SK-N-SH treated with all-trans-retinoic acid at 6 μM for 48 hours (cell line): Measurements from ENCODE around the gene GCG.

Experiments used
- ATAC-seq: fragments of 200-7000 bp; cut with Tn5 transposase; 3 replicates; pipeline ENCODE4 v1.9.1; 2020; ENCODE audit warnings: mild to moderate bottlenecking, moderate library complexity
- BACH2 ChIP-seq: fragments of 250-450 bp; sonication (Bioruptor Pico); IDR thresholded peaks from 2 replicates; pipeline ENCODE4 v1.9.0; 2021; ENCODE audit warnings: mild to moderate bottlenecking, borderline replicate concordance
- CSDC2 ChIP-seq: fragments of 250-450 bp; sonication (Bioruptor Pico); IDR thresholded peaks from 2 replicates; pipeline ENCODE4 v1.5.0; 2020; ENCODE audit warnings: mild to moderate bottlenecking, moderate library complexity
- CSRNP3 ChIP-seq: fragments of 250-450 bp; sonication (Bioruptor Pico); IDR thresholded peaks from 2 replicates; pipeline ENCODE4 v1.5.1; 2021; ENCODE audit warnings: mild to moderate bottlenecking, moderate library complexity
- ESRRG ChIP-seq: fragments of 250-450 bp; sonication (Bioruptor Pico); IDR thresholded peaks from 2 replicates; pipeline ENCODE4 v1.6.1; 2021; ENCODE audit warnings: mild to moderate bottlenecking
- GLIS3 ChIP-seq: fragments of 250-450 bp; sonication (Bioruptor Pico); IDR thresholded peaks from 2 replicates; pipeline ENCODE4 v1.5.0; 2020; ENCODE audit warnings: mild to moderate bottlenecking, moderate library complexity
- PATZ1 ChIP-seq: fragments of 250-450 bp; sonication (Bioruptor Pico); IDR thresholded peaks from 2 replicates; pipeline ENCODE4 v1.8.0; 2020; ENCODE audit warnings: mild to moderate bottlenecking, moderate library complexity, borderline replicate concordance
- POU6F1 ChIP-seq: fragments of 250-450 bp; sonication (Bioruptor Pico); IDR thresholded peaks from 2 replicates; pipeline ENCODE4 v1.8.0; 2021; ENCODE audit warnings: low read depth, mild to moderate bottlenecking, moderate library complexity, borderline replicate concordance
- PPARA ChIP-seq: fragments of 250-450 bp; sonication (Bioruptor Pico); IDR thresholded peaks from 2 replicates; pipeline ENCODE4 v1.5.0; 2020; ENCODE audit warnings: mild to moderate bottlenecking, borderline replicate concordance
- RARB ChIP-seq: fragments of 250-450 bp; sonication (Bioruptor Pico); IDR thresholded peaks from 2 replicates; pipeline ENCODE4 v1.8.0; 2021; ENCODE audit warnings: mild to moderate bottlenecking, moderate library complexity
- SNAI2 ChIP-seq: fragments of 250-450 bp; sonication (Bioruptor Pico); IDR thresholded peaks from 2 replicates; pipeline ENCODE4 v1.5.0; 2020; ENCODE audit warnings: mild to moderate bottlenecking, moderate library complexity
- TCF4 ChIP-seq: fragments of 250-450 bp; sonication (Bioruptor Pico); IDR thresholded peaks from 2 replicates; pipeline ENCODE4 v1.8.0; 2021; ENCODE audit warnings: mild to moderate bottlenecking, moderate library complexity, borderline replicate concordance
- TOX ChIP-seq: fragments of 250-450 bp; sonication (Bioruptor Pico); IDR thresholded peaks from 2 replicates; pipeline ENCODE4 v1.8.0; 2021; ENCODE audit warnings: mild to moderate bottlenecking, moderate library complexity, borderline replicate concordance
- TSHZ2 ChIP-seq: fragments of 250-450 bp; sonication (Bioruptor Pico); IDR thresholded peaks from 2 replicates; pipeline ENCODE4 v1.5.0; 2020; ENCODE audit warnings: mild to moderate bottlenecking, moderate library complexity
- ZFP3 ChIP-seq: fragments of 250-450 bp; sonication (Bioruptor Pico); IDR thresholded peaks from 2 replicates; pipeline ENCODE4 v1.5.0; 2020; ENCODE audit warnings: mild to moderate bottlenecking, moderate library complexity
- ZFP30 ChIP-seq: fragments of 450-650 bp; formaldehyde crosslinking; IDR thresholded peaks from 2 replicates; pipeline ENCODE4 v1.5.0; 2022; ENCODE audit warnings: mild to moderate bottlenecking, moderate library complexity
- ZNF565 ChIP-seq: fragments of 450-650 bp; formaldehyde crosslinking; conservative IDR thresholded peaks from 2 replicates; pipeline ENCODE4 v1.5.0; 2020; ENCODE audit warnings: low read depth, mild to moderate bottlenecking, moderate library complexity
- ZNF8 ChIP-seq: fragments of 450-650 bp; formaldehyde crosslinking; IDR thresholded peaks from 2 replicates; pipeline ENCODE4 v1.5.0; 2020; ENCODE audit warnings: mild to moderate bottlenecking, moderate library complexity
- TF ChIP-seq, protein P1 (sequence below): fragments of 250-450 bp; sonication (Bioruptor Pico); IDR thresholded peaks from 2 replicates; pipeline ENCODE4 v1.5.1; 2020; ENCODE audit warnings: low read depth, mild to moderate bottlenecking, moderate library complexity

GCG gene

DNA sequence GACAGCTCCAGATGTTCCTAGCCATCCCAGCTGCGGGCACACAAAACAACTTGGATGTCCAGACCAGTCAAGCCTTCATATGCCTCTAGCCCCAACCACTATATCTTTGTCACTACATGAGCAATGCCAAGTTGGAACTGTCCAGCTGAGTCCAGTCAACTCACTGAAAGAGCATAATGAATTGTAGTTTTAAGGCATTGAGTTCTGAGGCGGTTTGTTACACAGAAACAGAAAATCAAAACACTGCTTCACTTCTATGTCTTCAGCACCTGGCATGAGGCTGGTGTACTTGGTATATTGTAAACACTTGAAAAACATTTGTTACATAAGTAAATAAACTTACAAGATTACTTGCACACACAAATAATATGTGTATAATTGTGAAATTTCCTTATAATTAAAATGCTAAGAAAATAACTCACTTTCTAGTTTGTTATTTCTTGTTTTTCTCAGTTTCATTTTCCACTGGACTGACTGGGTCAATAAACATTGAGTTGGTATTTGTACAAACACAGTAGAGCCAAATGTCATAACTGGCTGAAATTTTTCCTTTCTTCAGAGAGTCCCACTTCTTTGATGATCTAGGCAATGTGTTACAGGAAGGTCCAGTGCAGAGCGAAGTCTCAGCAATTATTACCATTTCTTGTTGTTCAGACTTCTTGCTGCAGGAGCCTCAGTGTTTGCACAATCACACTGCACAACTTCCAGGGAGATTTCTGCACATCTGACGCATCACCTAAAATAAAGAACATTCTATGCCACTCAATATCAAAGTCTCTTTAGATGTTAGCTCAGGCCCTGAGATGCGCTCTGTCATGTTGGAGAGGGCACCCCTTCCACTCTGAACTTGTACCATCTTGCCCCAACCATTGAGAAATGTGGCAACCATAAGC is 39.8 kb downstream of the GCG start:
- no peak for TF ChIP-seq GLIS3
- TF ChIP-seq PATZ1 (CRISPR knock-in tag): no peak
- TF ChIP-seq, protein P1, sequence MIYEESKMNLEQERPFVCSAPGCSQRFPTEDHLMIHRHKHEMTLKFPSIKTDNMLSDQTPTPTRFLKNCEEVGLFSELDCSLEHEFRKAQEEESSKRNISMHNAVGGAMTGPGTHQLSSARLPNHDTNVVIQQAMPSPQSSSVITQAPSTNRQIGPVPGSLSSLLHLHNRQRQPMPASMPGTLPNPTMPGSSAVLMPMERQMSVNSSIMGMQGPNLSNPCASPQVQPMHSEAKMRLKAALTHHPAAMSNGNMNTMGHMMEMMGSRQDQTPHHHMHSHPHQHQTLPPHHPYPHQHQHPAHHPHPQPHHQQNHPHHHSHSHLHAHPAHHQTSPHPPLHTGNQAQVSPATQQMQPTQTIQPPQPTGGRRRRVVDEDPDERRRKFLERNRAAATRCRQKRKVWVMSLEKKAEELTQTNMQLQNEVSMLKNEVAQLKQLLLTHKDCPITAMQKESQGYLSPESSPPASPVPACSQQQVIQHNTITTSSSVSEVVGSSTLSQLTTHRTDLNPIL (CRISPR knock-in tag): no peak
- no peak for TF ChIP-seq ZFP3 (CRISPR knock-in tag)
- TF ChIP-seq POU6F1: no peak
- TF ChIP-seq CSDC2 (CRISPR knock-in tag): no peak
- TF ChIP-seq TOX: no peak
- TF ChIP-seq ZNF565: no peak
- no peak for TF ChIP-seq TSHZ2 (CRISPR knock-in tag)
- TF ChIP-seq RARB: no peak
- no peak for TF ChIP-seq TCF4
- no peak for TF ChIP-seq ZFP30 (CRISPR knock-in tag)
- no peak for TF ChIP-seq ESRRG (CRISPR knock-in tag)
- no peak for TF ChIP-seq ZNF8 (CRISPR knock-in tag)
- no peak for TF ChIP-seq CSRNP3
- no peak for TF ChIP-seq PPARA (CRISPR knock-in tag)
- no peak for TF ChIP-seq SNAI2
- ATAC-seq: no peak

DNA sequence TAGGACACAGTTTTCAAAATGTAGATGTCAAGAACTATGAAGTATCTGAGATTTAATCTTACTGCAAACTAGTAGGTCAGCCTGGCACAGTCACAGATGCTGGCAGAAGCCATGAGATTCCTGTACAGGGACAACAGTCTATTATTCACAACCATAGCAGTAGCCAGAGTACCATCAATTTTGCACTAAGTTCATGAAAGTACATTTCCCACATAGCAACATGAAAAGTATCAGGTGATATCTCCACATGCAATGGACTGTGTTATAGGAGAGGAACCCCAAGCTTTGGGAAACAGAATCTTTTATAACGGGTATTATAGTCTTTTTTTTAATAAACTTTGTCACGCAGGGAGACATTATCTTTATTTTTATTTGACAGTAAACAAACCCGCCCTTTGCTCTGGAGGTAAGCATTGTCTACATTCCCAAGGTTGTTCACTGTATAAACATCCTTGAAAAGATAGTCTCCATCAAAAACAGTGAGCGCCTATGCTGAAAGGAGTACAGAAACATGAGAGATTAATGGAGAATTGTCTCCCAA is 44.6 kb downstream of the GCG start:
- no peak for ATAC-seq
- no peak for TF ChIP-seq BACH2

DNA sequence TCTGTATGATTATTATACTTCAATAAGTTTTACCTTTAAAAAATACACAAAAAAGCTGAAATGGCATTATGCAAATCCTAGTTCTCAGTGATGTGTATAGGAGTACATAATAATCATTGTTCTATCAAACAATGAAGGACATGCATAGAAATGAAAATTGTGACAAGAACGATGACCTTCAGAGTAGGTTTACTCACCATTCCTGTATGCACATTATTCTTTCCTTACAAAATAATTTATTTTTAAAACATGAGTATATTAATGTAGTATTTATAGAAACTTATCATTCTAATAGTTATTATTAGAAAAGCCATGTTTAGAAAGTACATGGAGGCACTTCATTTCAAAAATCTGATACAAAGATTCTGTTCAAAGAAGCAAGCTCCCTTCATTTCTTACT is 45.3 kb downstream of the GCG start:
- ATAC-seq: no peak
- no peak for TF ChIP-seq SNAI2
- TF ChIP-seq, protein P1 (CRISPR knock-in tag): no peak
- no peak for TF ChIP-seq PATZ1 (CRISPR knock-in tag)
- no peak for TF ChIP-seq ZNF565
- TF ChIP-seq BACH2: no peak
